NCI-H1105 treated with DMSO at 0.1 percent for 48 hours (cell line): ENCODE data around the gene WDR19.
"Not testable (repeated sequence)": the region's sequence is repeated elsewhere in the genome, so short reads cannot be mapped to it uniquely, and the experiment has no call there.

Experiments
- DNase-seq: peaks from one replicate; lab custom pipeline; 2025; lab: John Stamatoyannopoulos, UW

Gene WDR19

GRCh38 chr4:39181905-39182638 lies at the start of gene WDR19:
TSS of gene WDR19 (plus strand) at chr4:39182529. CDS start at chr4:39182558, 29 bp downstream.
- peak; percentile 96 for DNase-seq

- no peak for DNase-seq
Observed at GRCh38 chr4:39133623-39134022, 48.7 kb upstream of the WDR19 start.

- DNase-seq, result peak; percentile 56
Observed at GRCh38 chr4:39134683-39135306, 47.5 kb upstream of the WDR19 start.

GRCh38 chr4:39138227-39138626 lies 44.1 kb upstream of the WDR19 start:
- DNase-seq, result not testable (repeated sequence)

- no peak for DNase-seq
Observed at GRCh38 chr4:39146211-39146610, 36.1 kb upstream of the WDR19 start.

GRCh38 chr4:39154009-39154408 lies 28.3 kb upstream of the WDR19 start:
- DNase-seq, result no peak

GRCh38 chr4:39157520-39157919 lies 24.8 kb upstream of the WDR19 start:
- no peak for DNase-seq

- DNase-seq, result no peak
Observed at GRCh38 chr4:39166177-39166576, 16.2 kb upstream of the WDR19 start.

- no peak for DNase-seq
Observed at GRCh38 chr4:39166669-39167068, 15.7 kb upstream of the WDR19 start.

- no peak for DNase-seq
Observed at GRCh38 chr4:39169426-39169825, 12.9 kb upstream of the WDR19 start.

- no peak for DNase-seq
Observed at GRCh38 chr4:39170301-39170700, 12.0 kb upstream of the WDR19 start.

GRCh38 chr4:39178706-39179105 lies 3.6 kb upstream of the WDR19 start:
- DNase-seq, result no peak

- no peak for DNase-seq
Observed at GRCh38 chr4:39179681-39180080, 2.6 kb upstream of the WDR19 start.

- not testable (repeated sequence) for DNase-seq
Observed at GRCh38 chr4:39180629-39181028, 1.7 kb upstream of the WDR19 start.

GRCh38 chr4:39181520-39181904 lies 817 bp upstream of the WDR19 start:
- DNase-seq, result no peak

GRCh38 chr4:39201963-39202362 lies 19.6 kb downstream of the WDR19 start:
- DNase-seq, result no peak

GRCh38 chr4:39204543-39204942 lies 22.2 kb downstream of the WDR19 start:
- DNase-seq, result no peak

- DNase-seq, result no peak
Observed at GRCh38 chr4:39205000-39205399, 22.7 kb downstream of the WDR19 start.

- DNase-seq, result no peak
Observed at GRCh38 chr4:39205476-39205875, 23.1 kb downstream of the WDR19 start.

GRCh38 chr4:39227906-39228305 lies 45.6 kb downstream of the WDR19 start:
- no peak for DNase-seq

GRCh38 chr4:39228377-39228776 lies 46.0 kb downstream of the WDR19 start:
- no peak for DNase-seq

- DNase-seq, result no peak
Observed at GRCh38 chr4:39230462-39230861, 48.1 kb downstream of the WDR19 start.

GRCh38 chr4:39231660-39232059 lies 49.3 kb downstream of the WDR19 start:
- DNase-seq, result no peak

GRCh38 chr4:39232100-39232499 lies 49.8 kb downstream of the WDR19 start:
- DNase-seq, result no peak
